NCI-H82 (cell line): ENCODE results near the gene LURAP1L.

Source experiments
- DNase-seq: peaks from one replicate; lab custom pipeline; 2025; lab: John Stamatoyannopoulos, UW

Gene LURAP1L

GRCh38 chr9:12774861-12775678 lies at the start of gene LURAP1L:
Gene LURAP1L, plus strand, starts transcription at chr9:12775020. Its CDS starts 696 bp downstream, at chr9:12775716.
- peak; percentile 57 for DNase-seq

GRCh38 chr9:12726795-12727194 lies 48.0 kb upstream of the LURAP1L start:
- DNase-seq: no peak

- no peak for DNase-seq
Measured at GRCh38 chr9:12730198-12730597, 44.6 kb upstream of the LURAP1L start.

- DNase-seq: no peak
Measured at GRCh38 chr9:12730927-12731326, 43.9 kb upstream of the LURAP1L start.

- no peak for DNase-seq
Measured at GRCh38 chr9:12732971-12733370, 41.8 kb upstream of the LURAP1L start.

- DNase-seq: no peak
Measured at GRCh38 chr9:12735665-12736064, 39.2 kb upstream of the LURAP1L start.

- peak; percentile 85 for DNase-seq
Measured at GRCh38 chr9:12737871-12738270, 36.9 kb upstream of the LURAP1L start.

- peak; percentile 29 for DNase-seq
Measured at GRCh38 chr9:12739014-12739652, 35.7 kb upstream of the LURAP1L start.

GRCh38 chr9:12740845-12741244 lies 34.0 kb upstream of the LURAP1L start:
- DNase-seq: no peak

- no peak for DNase-seq
Measured at GRCh38 chr9:12748016-12748415, 26.8 kb upstream of the LURAP1L start.

- no peak for DNase-seq
Measured at GRCh38 chr9:12748954-12749353, 25.9 kb upstream of the LURAP1L start.

- DNase-seq: no peak
Measured at GRCh38 chr9:12753931-12754330, 20.9 kb upstream of the LURAP1L start.

GRCh38 chr9:12759761-12760160 lies 15.1 kb upstream of the LURAP1L start:
- no peak for DNase-seq

- no peak for DNase-seq
Measured at GRCh38 chr9:12760758-12761157, 14.1 kb upstream of the LURAP1L start.

- DNase-seq: no peak
Measured at GRCh38 chr9:12764150-12764549, 10.7 kb upstream of the LURAP1L start.

GRCh38 chr9:12765088-12765798 lies 9.6 kb upstream of the LURAP1L start:
- DNase-seq: no peak

- no peak for DNase-seq
Measured at GRCh38 chr9:12766357-12766756, 8.5 kb upstream of the LURAP1L start.

- no peak for DNase-seq
Measured at GRCh38 chr9:12770261-12770660, 4.6 kb upstream of the LURAP1L start.

- DNase-seq: no peak
Measured at GRCh38 chr9:12771891-12772290, 2.9 kb upstream of the LURAP1L start.

GRCh38 chr9:12773562-12773961 lies 1.3 kb upstream of the LURAP1L start:
- DNase-seq: no peak

GRCh38 chr9:12775679-12776512 lies 1.1 kb downstream of the LURAP1L start:
- peak; percentile 84 for DNase-seq

- no peak for DNase-seq
Measured at GRCh38 chr9:12776513-12777055, 1.8 kb downstream of the LURAP1L start.
